ACC112 (cell line): ENCODE results near the gene TDRKH.

ENCODE experiments used
- H2AFZ ChIP-seq: fragments of 200-600 bp; sonication (generic); one replicate; pipeline ENCODE4 v1.6.0; 2017; ENCODE audit warnings: antibody characterized with exemption, low read length; ENCODE audit not compliant: unreplicated experiment
- H3K27ac ChIP-seq: fragments of 200-600 bp; sonication (generic); 2 replicates; pipeline ENCODE4 v1.5.1; 2014; ENCODE audit warnings: low read depth, mild to moderate bottlenecking, antibody characterized with exemption, low read length, moderate library complexity
- H3K27me3 ChIP-seq: fragments of 200-600 bp; sonication (generic); 2 replicates; pipeline ENCODE4 v1.6.1; 2014; ENCODE audit warnings: mild to moderate bottlenecking, antibody characterized with exemption, low read length, moderate library complexity, mixed read lengths; ENCODE audit not compliant: insufficient read depth
- H3K36me3 ChIP-seq: fragments of 200-600 bp; sonication (generic); 2 replicates; pipeline ENCODE4 v1.6.1; 2016; ENCODE audit warnings: mild to moderate bottlenecking, antibody characterized with exemption, low read length, moderate library complexity, mixed read lengths; ENCODE audit not compliant: insufficient read depth
- H3K4me1 ChIP-seq: fragments of 200-600 bp; sonication (generic); one replicate; pipeline ENCODE4 v1.6.1; 2016; ENCODE audit warnings: low read length, mixed read lengths; ENCODE audit not compliant: insufficient read depth, unreplicated experiment, control insufficient read depth
- H3K4me3 ChIP-seq: fragments of 200-600 bp; sonication (generic); 2 replicates; pipeline ENCODE4 v1.5.1; 2014; ENCODE audit warnings: mild to moderate bottlenecking, low read depth, low read length
- H3K79me2 ChIP-seq: fragments of 200-600 bp; sonication (generic); one replicate; pipeline ENCODE4 v1.6.0; 2016; ENCODE audit warnings: low read length; ENCODE audit not compliant: control insufficient read depth, unreplicated experiment, insufficient read depth

The TDRKH gene

GRCh38 chr1:151832318-151832980, 42.1 kb upstream of the TDRKH start:
- Histone ChIP-seq H3K27ac (no peak overlapping the region), H3K4me3 (no peak overlapping the region), H3K36me3 (no peaks in the 10 kb centered on the region), H2AFZ (no peak overlapping the region), H3K4me1 (peaks cover 6% of the 10 kb centered on the region), H3K79me2 (no peaks in the 10 kb centered on the region), H3K27me3 (no peaks in the 10 kb centered on the region)

GRCh38 chr1:151831605-151832004, 41.3 kb upstream of the TDRKH start, which contains the start of gene RORC:
Gene RORC, minus strand, starts transcription at chr1:151831802. Its CDS starts 38 bp downstream, at chr1:151831764.
- Histone ChIP-seq H3K36me3 (no peaks in the 10 kb centered on the region), H3K4me3 (no peak within 1 kb of the TSS), H3K4me1 (no peaks in the 10 kb centered on the region), H3K27ac (no peak within 1 kb of the TSS), H3K79me2 (no peaks in the 10 kb centered on the region), H3K27me3 (no peaks in the 10 kb centered on the region), H2AFZ (no peak within 1 kb of the TSS)

GRCh38 chr1:151831256-151831591, 40.9 kb upstream of the TDRKH start:
- Histone ChIP-seq H3K4me3 (no peak overlapping the region), H3K36me3 (no peaks in the 10 kb centered on the region), H3K27me3 (no peaks in the 10 kb centered on the region), H3K79me2 (no peaks in the 10 kb centered on the region), H2AFZ (no peak overlapping the region), H3K27ac (no peak overlapping the region), H3K4me1 (no peaks in the 10 kb centered on the region)

- Histone ChIP-seq H2AFZ (no peak overlapping the region), H3K4me1 (no peaks in the 10 kb centered on the region), H3K79me2 (no peaks in the 10 kb centered on the region), H3K36me3 (no peaks in the 10 kb centered on the region), H3K4me3 (no peak overlapping the region), H3K27ac (no peak overlapping the region), H3K27me3 (no peaks in the 10 kb centered on the region)
These were observed 39.8 kb upstream of the TDRKH start for GRCh38 chr1:151830055-151830454.

- 0 out of 2 replicates have a peak, but pooled peaks cover 1% of the 10 kb centered on the region for H3K27me3 ChIP-seq
- no peaks in the 10 kb centered on the region for H3K36me3 ChIP-seq
- no peak overlapping the region for H2AFZ ChIP-seq
- H3K4me1 ChIP-seq = no peaks in the 10 kb centered on the region
- no peaks in the 10 kb centered on the region for H3K79me2 ChIP-seq
- H3K4me3 ChIP-seq = no peak overlapping the region
- H3K27ac ChIP-seq = no peak overlapping the region
These were observed 39.2 kb upstream of the TDRKH start for GRCh38 chr1:151829352-151830046.

- no peak overlapping the region for H3K4me3 ChIP-seq
- no peaks in the 10 kb centered on the region for H3K4me1 ChIP-seq
- H3K27me3 ChIP-seq = 0 out of 2 replicates have a peak, but pooled peaks cover 4% of the 10 kb centered on the region
- H2AFZ ChIP-seq = no peak overlapping the region
- no peaks in the 10 kb centered on the region for H3K79me2 ChIP-seq
- H3K36me3 ChIP-seq = no peaks in the 10 kb centered on the region
- H3K27ac ChIP-seq = no peak overlapping the region
These were observed 38.6 kb upstream of the TDRKH start for GRCh38 chr1:151828921-151829320.

GRCh38 chr1:151827853-151828252, 37.6 kb upstream of the TDRKH start:
- H3K36me3 ChIP-seq = no peaks in the 10 kb centered on the region
- no peak overlapping the region for H2AFZ ChIP-seq
- no peak overlapping the region for H3K27ac ChIP-seq
- H3K27me3 ChIP-seq = 0 out of 2 replicates have a peak, but pooled peaks cover 4% of the 10 kb centered on the region
- H3K4me3 ChIP-seq = no peak overlapping the region
- no peaks in the 10 kb centered on the region for H3K4me1 ChIP-seq
- H3K79me2 ChIP-seq = no peaks in the 10 kb centered on the region

- Histone ChIP-seq H3K27me3 (0 out of 2 replicates have a peak, but pooled peaks cover 4% of the 10 kb centered on the region), H3K27ac (no peak overlapping the region), H3K36me3 (no peaks in the 10 kb centered on the region), H3K79me2 (no peaks in the 10 kb centered on the region), H3K4me1 (no peaks in the 10 kb centered on the region), H2AFZ (no peak overlapping the region), H3K4me3 (no peak overlapping the region)
These were observed 35.7 kb upstream of the TDRKH start for GRCh38 chr1:151825751-151826660.

GRCh38 chr1:151825204-151825603, 34.9 kb upstream of the TDRKH start:
- Histone ChIP-seq H3K4me3 (no peak overlapping the region), H3K27me3 (0 out of 2 replicates have a peak, but pooled peaks cover 4% of the 10 kb centered on the region), H2AFZ (no peak overlapping the region), H3K36me3 (no peaks in the 10 kb centered on the region), H3K4me1 (peaks cover 3% of the 10 kb centered on the region), H3K27ac (no peak overlapping the region), H3K79me2 (no peaks in the 10 kb centered on the region)

- H3K79me2 ChIP-seq = no peaks in the 10 kb centered on the region
- no peak overlapping the region for H3K27ac ChIP-seq
- peaks cover 4% of the 10 kb centered on the region; the same call in 1 of the 2 replicates for H3K27me3 ChIP-seq
- no peak overlapping the region for H2AFZ ChIP-seq
- H3K4me3 ChIP-seq = no peak overlapping the region
- peaks cover 3% of the 10 kb centered on the region for H3K4me1 ChIP-seq
- no peaks in the 10 kb centered on the region for H3K36me3 ChIP-seq
These were observed 32.9 kb upstream of the TDRKH start for GRCh38 chr1:151823175-151823574.
